Measurements from ENCODE around the gene ZNF92. TPM values are rescaled to one million over a fixed set of nuclear protein-coding genes. Genes with fewer than 3 reads are reported as not detected.
"Not testable (repeated sequence)": the region's sequence is repeated elsewhere in the genome, so short reads cannot be mapped to it uniquely, and the experiment has no call there.

The ZNF92 gene
- total and polyA plus RNA-seq, 4 donors: 2.3 to 16.6 (median 4.3) TPM

- Histone ChIP-seq H3K9ac (ENCODE audit: insufficient read depth in 1 of 2, low read length in 2 of 2) (no peak overlapping the region), H3K4me3 (no peak overlapping the region), H3K9me3 (ENCODE audit: control insufficient read depth in 4 of 4, insufficient read depth in 3 of 4, low read length in 3 of 4) (peaks cover 0 to 3% (median 0%) of the 10 kb centered on the region in 4 donors), H3K27ac (ENCODE audit: low read depth in 1 of 2, low read length in 1 of 2) (no peak overlapping the region), H3K36me3 (ENCODE audit: control insufficient read depth in 4 of 4, insufficient read depth in 4 of 4, low read length in 4 of 4) (peaks cover 0 to 9% (median 1%) of the 10 kb centered on the region in 4 donors), H3K27me3 (ENCODE audit: control insufficient read depth in 3 of 3, insufficient read depth in 3 of 3, low read length in 2 of 3) (no peaks in the 10 kb centered on the region), H3K4me1 (ENCODE audit: control insufficient read depth in 5 of 5, insufficient read depth in 5 of 5, low read length in 5 of 5) (peaks cover 0 to 16% (median 0%) of the 10 kb centered on the region in 5 donors)
- TF ChIP-seq, protein P1, sequence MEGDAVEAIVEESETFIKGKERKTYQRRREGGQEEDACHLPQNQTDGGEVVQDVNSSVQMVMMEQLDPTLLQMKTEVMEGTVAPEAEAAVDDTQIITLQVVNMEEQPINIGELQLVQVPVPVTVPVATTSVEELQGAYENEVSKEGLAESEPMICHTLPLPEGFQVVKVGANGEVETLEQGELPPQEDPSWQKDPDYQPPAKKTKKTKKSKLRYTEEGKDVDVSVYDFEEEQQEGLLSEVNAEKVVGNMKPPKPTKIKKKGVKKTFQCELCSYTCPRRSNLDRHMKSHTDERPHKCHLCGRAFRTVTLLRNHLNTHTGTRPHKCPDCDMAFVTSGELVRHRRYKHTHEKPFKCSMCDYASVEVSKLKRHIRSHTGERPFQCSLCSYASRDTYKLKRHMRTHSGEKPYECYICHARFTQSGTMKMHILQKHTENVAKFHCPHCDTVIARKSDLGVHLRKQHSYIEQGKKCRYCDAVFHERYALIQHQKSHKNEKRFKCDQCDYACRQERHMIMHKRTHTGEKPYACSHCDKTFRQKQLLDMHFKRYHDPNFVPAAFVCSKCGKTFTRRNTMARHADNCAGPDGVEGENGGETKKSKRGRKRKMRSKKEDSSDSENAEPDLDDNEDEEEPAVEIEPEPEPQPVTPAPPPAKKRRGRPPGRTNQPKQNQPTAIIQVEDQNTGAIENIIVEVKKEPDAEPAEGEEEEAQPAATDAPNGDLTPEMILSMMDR (IDR thresholded peaks at IDR 0.05; ENCODE audit: control extremely low read depth, extremely low read depth): no peak
- 82 to 87% methylated on average over 3 of the region's 3 CpGs for WGBS, 2 donors
- DNase-seq (no peak), ATAC-seq (ENCODE audit: insufficient read depth, low FRiP score) (no peak)
Measured at GRCh38 chr7:65382452-65382851, 8.8 kb downstream of the ZNF92 start.

DNA sequence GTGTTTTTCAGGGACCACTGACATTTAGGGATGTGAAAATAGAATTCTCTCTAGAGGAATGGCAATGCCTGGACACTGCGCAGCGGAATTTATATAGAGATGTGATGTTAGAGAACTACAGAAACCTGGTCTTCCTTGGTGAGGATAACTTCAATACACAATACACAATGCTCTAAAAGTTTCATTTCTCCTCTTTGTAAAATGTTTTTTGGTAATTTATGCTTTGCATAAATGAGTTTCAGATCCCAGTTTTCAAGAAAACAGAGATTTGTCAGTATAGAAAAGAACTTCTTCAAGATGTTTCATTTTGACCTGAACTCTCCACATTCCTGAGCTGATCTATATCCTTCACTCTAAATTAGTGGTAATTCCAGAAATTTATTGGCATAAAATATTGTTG lies 14.2 kb downstream of the ZNF92 start:
- WGBS, 2 donors: 97 to 98% methylated on average over 2 of the region's 2 CpGs
- Histone ChIP-seq H3K27me3 (ENCODE audit: control insufficient read depth in 3 of 3, insufficient read depth in 3 of 3, low read length in 2 of 3) (no peaks in the 10 kb centered on the region), H3K36me3 (ENCODE audit: control insufficient read depth in 4 of 4, insufficient read depth in 4 of 4, low read length in 4 of 4) (peaks cover 3 to 13% (median 8%) of the 10 kb centered on the region in 4 donors), H3K9me3 (ENCODE audit: control insufficient read depth in 4 of 4, insufficient read depth in 3 of 4, low read length in 3 of 4) (no peaks in the 10 kb centered on the region), H3K27ac (ENCODE audit: low read depth in 1 of 2, low read length in 1 of 2) (no peak overlapping the region), H3K4me3 (no peak overlapping the region), H3K9ac (ENCODE audit: insufficient read depth in 1 of 2, low read length in 2 of 2) (no peak overlapping the region), H3K4me1 (ENCODE audit: control insufficient read depth in 5 of 5, insufficient read depth in 5 of 5, low read length in 5 of 5) (peaks cover 0 to 9% (median 0%) of the 10 kb centered on the region in 5 donors)
- ATAC-seq (ENCODE audit: insufficient read depth, low FRiP score) (no peak), DNase-seq (no peak)
- TF ChIP-seq, protein P1 (IDR thresholded peaks at IDR 0.05; ENCODE audit: control extremely low read depth, extremely low read depth): no peak

DNA sequence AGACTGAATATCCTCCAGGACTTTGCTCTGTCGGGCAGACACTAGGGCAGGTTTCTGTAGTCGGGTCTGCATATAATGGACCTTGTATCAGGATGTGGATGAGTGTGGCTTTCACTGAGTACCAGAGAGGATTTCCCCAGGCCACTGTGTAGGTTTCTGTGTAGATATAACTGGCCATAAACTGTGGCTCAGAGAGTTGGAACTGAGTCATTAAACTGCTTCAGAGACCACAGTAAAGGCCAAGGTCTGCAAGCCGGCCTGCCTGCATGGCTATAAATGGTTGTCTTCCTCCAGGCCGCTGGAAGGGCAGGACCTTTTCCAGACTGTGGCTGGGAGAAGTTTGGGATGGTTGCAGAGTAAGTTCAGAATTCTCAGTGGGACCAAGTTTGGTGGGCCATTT lies 16.9 kb downstream of the ZNF92 start:
- H3K4me1 ChIP-seq (ENCODE audit: control insufficient read depth in 5 of 5, insufficient read depth in 5 of 5, low read length in 5 of 5): peaks cover 0 to 3% (median 0%) of the 10 kb centered on the region in 5 donors
- H3K27ac ChIP-seq (ENCODE audit: low read depth in 1 of 2, low read length in 1 of 2): no peak overlapping the region
- WGBS, 2 donors: 89 to 98% methylated on average over 4 of the region's 4 CpGs
- DNase-seq (no peak), ATAC-seq (ENCODE audit: insufficient read depth, low FRiP score) (no peak)
- no peaks in the 10 kb centered on the region for H3K27me3 ChIP-seq (ENCODE audit: control insufficient read depth in 3 of 3, insufficient read depth in 3 of 3, low read length in 2 of 3)
- peaks cover 0 to 2% (median 0%) of the 10 kb centered on the region in 4 donors for H3K9me3 ChIP-seq (ENCODE audit: control insufficient read depth in 4 of 4, insufficient read depth in 3 of 4, low read length in 3 of 4)
- H3K4me3 ChIP-seq: no peak overlapping the region
- peaks cover 4 to 20% (median 11%) of the 10 kb centered on the region in 4 donors for H3K36me3 ChIP-seq (ENCODE audit: control insufficient read depth in 4 of 4, insufficient read depth in 4 of 4, low read length in 4 of 4)
- no peak overlapping the region for H3K9ac ChIP-seq (ENCODE audit: insufficient read depth in 1 of 2, low read length in 2 of 2)
- TF ChIP-seq, protein P1 (IDR thresholded peaks at IDR 0.05; ENCODE audit: control extremely low read depth, extremely low read depth): no peak

DNA sequence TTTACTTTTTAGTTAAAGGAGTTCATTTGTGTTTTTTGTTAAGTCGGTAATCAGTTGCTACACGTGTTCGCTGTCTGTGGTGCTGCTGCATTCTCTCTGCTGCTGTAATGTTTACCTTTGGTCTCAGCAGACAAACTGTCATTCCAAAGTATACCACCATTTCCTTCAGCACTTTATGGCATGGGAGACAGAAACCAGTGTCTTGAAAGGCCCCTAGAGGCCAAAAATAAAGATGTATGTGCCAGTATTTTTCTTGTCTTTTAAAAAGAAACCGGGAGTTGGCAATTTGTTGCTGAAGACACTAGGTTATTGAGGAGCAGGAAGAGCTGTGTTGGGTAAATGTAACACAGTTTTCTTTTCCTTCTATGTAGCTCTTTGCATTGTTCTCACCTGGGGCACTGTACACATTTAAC lies 24.1 kb downstream of the ZNF92 start:
- ATAC-seq (ENCODE audit: insufficient read depth, low FRiP score): no peak
- H3K4me1 ChIP-seq (ENCODE audit: control insufficient read depth in 5 of 5, insufficient read depth in 5 of 5, low read length in 5 of 5): peaks cover 0 to 1% (median 0%) of the 10 kb centered on the region in 5 donors
- no peak overlapping the region for H3K27ac ChIP-seq (ENCODE audit: low read depth in 1 of 2, low read length in 1 of 2)
- DNase-seq: peak in 1 of 3 donors; percentile 4
- no peak overlapping the region for H3K4me3 ChIP-seq
- H3K9ac ChIP-seq (ENCODE audit: insufficient read depth in 1 of 2, low read length in 2 of 2): no peak overlapping the region
- 75 to 77% methylated on average over 4 of the region's 4 CpGs for WGBS, 2 donors
- H3K27me3 ChIP-seq (ENCODE audit: control insufficient read depth in 3 of 3, insufficient read depth in 3 of 3, low read length in 2 of 3): no peaks in the 10 kb centered on the region
- peaks cover 4 to 37% (median 20%) of the 10 kb centered on the region in 4 donors for H3K36me3 ChIP-seq (ENCODE audit: control insufficient read depth in 4 of 4, insufficient read depth in 4 of 4, low read length in 4 of 4)
- peaks cover 0 to 8% (median 2%) of the 10 kb centered on the region in 4 donors for H3K9me3 ChIP-seq (ENCODE audit: control insufficient read depth in 4 of 4, insufficient read depth in 3 of 4, low read length in 3 of 4)
- TF ChIP-seq, protein P1 (IDR thresholded peaks at IDR 0.05; ENCODE audit: control extremely low read depth, extremely low read depth): no peak

DNA sequence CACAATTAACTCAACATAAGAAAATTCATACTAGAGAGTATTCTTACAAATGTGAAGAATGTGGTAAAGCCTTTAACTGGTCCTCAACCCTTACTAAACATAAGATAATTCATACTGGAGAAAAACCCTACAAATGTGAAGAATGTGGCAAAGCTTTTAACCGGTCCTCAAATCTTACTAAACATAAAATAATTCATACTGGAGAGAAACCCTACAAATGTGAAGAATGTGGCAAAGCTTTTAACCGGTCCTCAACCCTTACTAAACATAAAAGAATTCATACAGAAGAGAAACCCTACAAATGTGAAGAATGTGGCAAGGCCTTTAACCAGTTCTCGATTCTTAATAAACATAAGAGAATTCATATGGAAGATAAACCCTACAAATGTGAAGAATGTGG lies 25.0 kb downstream of the ZNF92 start:
- DNase-seq; H3K4me1 ChIP-seq (ENCODE audit: control insufficient read depth in 5 of 5, insufficient read depth in 5 of 5, low read length in 5 of 5); H3K9ac ChIP-seq (ENCODE audit: insufficient read depth in 1 of 2, low read length in 2 of 2); H3K4me3 ChIP-seq; ATAC-seq (ENCODE audit: insufficient read depth, low FRiP score); H3K27ac ChIP-seq (ENCODE audit: low read depth in 1 of 2, low read length in 1 of 2); H3K27me3 ChIP-seq (ENCODE audit: control insufficient read depth in 3 of 3, insufficient read depth in 3 of 3, low read length in 2 of 3): not testable (repeated sequence)
- WGBS, 2 donors: 83 to 90% methylated on average over 3 of the region's 3 CpGs
- Histone ChIP-seq H3K36me3 (ENCODE audit: control insufficient read depth in 4 of 4, insufficient read depth in 4 of 4, low read length in 4 of 4) (peaks cover 4 to 36% (median 19%) of the 10 kb centered on the region in 4 donors), H3K9me3 (ENCODE audit: control insufficient read depth in 4 of 4, insufficient read depth in 3 of 4, low read length in 3 of 4) (peaks cover 0 to 11% (median 4%) of the 10 kb centered on the region in 4 donors)

Data from lung (tissue), 12 donors.